Chondrocyte (in vitro differentiated cells): ENCODE results near the gene LRCH1. TPM values are rescaled to one million over a fixed set of nuclear protein-coding genes. Genes with fewer than 3 reads are reported as not detected.

ENCODE experiments used
- DNase-seq: peaks from one replicate; pipeline ENCODE4 v3.0.0; 2021; ENCODE audit warnings: mixed read lengths, low spot score
- H3K27ac Mint-ChIP-seq: one replicate; pipeline ENCODE4 v1.8.0; 2021; ENCODE audit warnings: mild to moderate bottlenecking, moderate library complexity, mixed read lengths; ENCODE audit not compliant: unreplicated experiment
- H3K27me3 Mint-ChIP-seq: 2 replicates; pipeline ENCODE4 v1.8.0; 2021; ENCODE audit warnings: low read depth, mixed read lengths
- H3K36me3 Mint-ChIP-seq: 2 replicates; pipeline ENCODE4 v1.8.0; 2021; ENCODE audit warnings: low read depth, mixed read lengths
- H3K4me1 Mint-ChIP-seq: 2 replicates; pipeline ENCODE4 v1.8.0; 2021; ENCODE audit warnings: low read depth, mild to moderate bottlenecking, mixed read lengths
- H3K4me3 Mint-ChIP-seq: one replicate; pipeline ENCODE4 v1.8.0; 2021; ENCODE audit warnings: mild to moderate bottlenecking, moderate library complexity, mixed read lengths; ENCODE audit not compliant: unreplicated experiment
- H3K9me3 Mint-ChIP-seq: 2 replicates; pipeline ENCODE4 v1.8.0; 2021; ENCODE audit warnings: low read depth, mixed read lengths
- CTCF ChIP-seq: fragments of 200-600 bp; sonication (generic); IDR thresholded peaks from 2 replicates; pipeline ENCODE4 v1.5.0; 2021; ENCODE audit warnings: antibody characterized with exemption, mild to moderate bottlenecking, moderate library complexity
- total RNA-seq: library from RNA; stranded (reverse); gene quantifications from 3 replicates; pipeline ENCODE4 v1.2.1, GENCODE V29; 2021

Gene LRCH1
- total RNA-seq, 1 donor from 2014 or later: 14.4 TPM

GRCh38 chr13:46607768-46608564, 55.0 kb downstream of the LRCH1 start:
- TF ChIP-seq CTCF: no peak
- H3K27ac Mint-ChIP-seq: no peak overlapping the region
- H3K4me1 Mint-ChIP-seq: peaks cover 43% of the 10 kb centered on the region
- no peaks in the 10 kb centered on the region for H3K27me3 Mint-ChIP-seq
- no peak overlapping the region for H3K4me3 Mint-ChIP-seq
- H3K9me3 Mint-ChIP-seq: no peaks in the 10 kb centered on the region
- DNase-seq: no peak
- H3K36me3 Mint-ChIP-seq: no peaks in the 10 kb centered on the region

DNA sequence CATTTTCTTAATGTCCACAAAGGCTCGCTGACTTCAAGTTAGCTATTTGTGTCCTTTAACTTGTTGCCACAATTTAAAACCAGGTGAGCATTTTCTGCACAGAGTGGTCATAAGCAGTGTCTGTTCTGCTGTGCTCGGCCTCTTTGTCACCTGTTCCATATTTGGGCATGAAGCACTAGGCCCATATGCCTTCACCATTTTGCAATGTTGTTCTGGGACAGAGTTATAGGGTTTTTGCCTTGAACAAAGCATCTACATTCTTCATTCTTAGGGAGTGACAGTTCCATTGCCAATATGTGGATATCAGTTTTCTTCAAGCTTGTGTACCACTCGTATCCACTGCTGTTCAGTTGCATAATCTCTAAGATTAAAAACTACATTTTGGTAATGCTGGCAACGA, 56.1 kb downstream of the LRCH1 start:
- H3K36me3 Mint-ChIP-seq: no peaks in the 10 kb centered on the region
- no peak for TF ChIP-seq CTCF
- H3K9me3 Mint-ChIP-seq: no peaks in the 10 kb centered on the region
- no peaks in the 10 kb centered on the region for H3K27me3 Mint-ChIP-seq
- H3K4me3 Mint-ChIP-seq: no peak overlapping the region
- no peak overlapping the region for H3K27ac Mint-ChIP-seq
- H3K4me1 Mint-ChIP-seq: peaks cover 40% of the 10 kb centered on the region
- DNase-seq: no peak

DNA sequence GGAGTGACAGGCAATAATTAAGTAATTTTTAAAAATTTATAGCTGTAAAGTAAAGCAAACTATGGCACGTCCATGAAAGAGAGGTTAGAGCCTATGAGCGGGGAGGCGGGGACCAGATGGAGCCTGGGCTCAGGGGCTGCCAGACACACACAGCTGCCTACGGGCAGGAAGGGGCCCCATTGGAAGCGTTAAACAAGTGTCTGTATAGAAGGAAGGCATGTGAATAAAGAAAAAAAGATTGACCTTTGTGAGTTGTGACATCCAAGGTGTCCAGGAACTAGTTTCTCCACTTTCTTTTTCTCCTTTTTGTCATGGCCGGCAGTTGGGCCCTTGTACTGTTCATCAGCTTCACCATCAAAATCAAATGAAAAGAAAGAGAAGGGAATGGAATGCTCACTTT, 56.8 kb downstream of the LRCH1 start:
- Mint-ChIP-seq H3K9me3 (no peaks in the 10 kb centered on the region), H3K4me1 (peaks cover 38% of the 10 kb centered on the region), H3K4me3 (no peak overlapping the region), H3K36me3 (no peaks in the 10 kb centered on the region), H3K27me3 (no peaks in the 10 kb centered on the region), H3K27ac (no peak overlapping the region)
- no peak for TF ChIP-seq CTCF
- no peak for DNase-seq

GRCh38 chr13:46612267-46612666, 59.3 kb downstream of the LRCH1 start:
- peaks cover 37% of the 10 kb centered on the region for H3K4me1 Mint-ChIP-seq
- no peak for DNase-seq
- H3K4me3 Mint-ChIP-seq: no peak overlapping the region
- no peak for TF ChIP-seq CTCF
- H3K9me3 Mint-ChIP-seq: no peaks in the 10 kb centered on the region
- H3K27ac Mint-ChIP-seq: no peak overlapping the region
- no peaks in the 10 kb centered on the region for H3K27me3 Mint-ChIP-seq
- H3K36me3 Mint-ChIP-seq: no peaks in the 10 kb centered on the region

DNA sequence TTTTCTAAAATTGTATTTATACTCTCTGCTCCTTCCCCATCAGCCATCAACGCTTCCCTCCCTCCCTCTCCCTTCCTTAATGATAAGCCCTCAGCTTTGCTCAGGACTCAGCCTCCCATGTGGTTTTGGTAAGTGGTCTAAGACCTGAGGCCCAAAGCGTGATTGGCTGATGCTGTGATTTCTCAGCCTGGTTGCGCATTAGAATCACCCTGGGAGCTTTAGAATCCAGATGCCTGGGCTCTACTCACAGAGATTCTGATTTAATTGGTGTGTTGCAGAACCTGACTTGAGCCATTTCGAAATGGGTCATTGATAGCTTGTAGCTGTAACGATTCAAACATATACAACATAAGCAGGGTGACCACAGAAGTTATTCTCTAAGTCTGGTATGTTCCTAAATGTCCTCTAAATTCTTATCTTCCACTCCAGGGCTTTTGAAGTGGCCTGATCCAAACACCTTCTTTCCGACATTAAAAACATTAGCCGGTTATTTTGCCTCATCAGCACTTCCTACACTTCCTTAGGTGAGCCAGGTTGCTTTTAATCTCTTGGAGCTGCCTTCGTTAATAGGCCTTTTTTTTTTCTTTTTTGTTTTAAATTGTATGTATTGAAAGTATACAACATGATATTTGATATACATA, 60.6 kb downstream of the LRCH1 start:
- Mint-ChIP-seq H3K9me3 (no peaks in the 10 kb centered on the region), H3K27ac (no peak overlapping the region), H3K36me3 (no peaks in the 10 kb centered on the region), H3K27me3 (no peaks in the 10 kb centered on the region), H3K4me3 (no peak overlapping the region), H3K4me1 (peaks cover 34% of the 10 kb centered on the region)
- DNase-seq: no peak
- TF ChIP-seq CTCF: no peak
